MCF 10A (cell line): ENCODE results near the gene LMAN2. TPM values are rescaled to one million over a fixed set of nuclear protein-coding genes. Genes with fewer than 3 reads are reported as not detected.
"Not testable (repeated sequence)": the region's sequence is repeated elsewhere in the genome, so short reads cannot be mapped to it uniquely, and the experiment has no call there.

ENCODE experiments used
- BruUV-seq: library from RNA; stranded (reverse); fragments of 400-500 nt; replicated peaks from 2 replicates; lab custom pipeline; 2021; lab: Mats Ljungman, UMichigan
- CTCF ChIA-PET: fragments of 300-600 bp; sonication (Branson Sonifier 250); formaldehyde crosslinking; extraction: SDS; loops from one replicate; lab custom pipeline; 2021; ENCODE audit warnings: antibody characterized with exemption, inconsistent platforms; lab: Yijun Ruan, JAX
- POLR2A ChIA-PET: fragments of 300-600, 350-650 bp; sonication (Branson Sonifier 250); formaldehyde crosslinking; extraction: SDS; loops from one replicate; lab custom pipeline; 2020; ENCODE audit warnings: antibody characterized with exemption, inconsistent platforms; lab: Yijun Ruan, JAX
- DNase-seq: peaks from one replicate; pipeline ENCODE4 v3.0.0-alpha.2; 2018; ENCODE audit not compliant: unreplicated experiment
- H3K27ac Mint-ChIP-seq: one replicate; pipeline ENCODE4 v1.8.0; 2022; ENCODE audit warnings: mild to moderate bottlenecking, low read depth, mixed read lengths; ENCODE audit not compliant: unreplicated experiment
- H3K27me3 Mint-ChIP-seq: one replicate; pipeline ENCODE4 v1.8.0; 2022; ENCODE audit warnings: mixed read lengths; ENCODE audit not compliant: insufficient read depth, unreplicated experiment
- H3K36me3 Mint-ChIP-seq: one replicate; pipeline ENCODE4 v1.8.0; 2022; ENCODE audit warnings: mild to moderate bottlenecking, moderate library complexity, mixed read lengths; ENCODE audit not compliant: insufficient read depth, unreplicated experiment
- H3K4me1 Mint-ChIP-seq: one replicate; pipeline ENCODE4 v1.8.0; 2022; ENCODE audit warnings: mixed read lengths; ENCODE audit not compliant: insufficient read depth, unreplicated experiment
- H3K4me3 Mint-ChIP-seq: one replicate; pipeline ENCODE4 v1.8.0; 2022; ENCODE audit warnings: mild to moderate bottlenecking, moderate library complexity, mixed read lengths; ENCODE audit not compliant: unreplicated experiment
- H3K9me3 Mint-ChIP-seq: one replicate; pipeline ENCODE4 v1.8.0; 2022; ENCODE audit warnings: mixed read lengths; ENCODE audit not compliant: unreplicated experiment
- intact Hi-C: fragments of 100-400 bp; cut with micrococcal nuclease; formaldehyde crosslinking; loops from 2 replicates; pipeline ENCODE4 v1.14.1; 2022
- total RNA-seq: library from RNA; stranded (reverse); gene quantifications from 2 replicates; pipeline ENCODE4 v1.2.3, GENCODE V29; 2022
- TF ChIP-seq, protein P1 (sequence below): fragments of 200-600 bp; IDR thresholded peaks from one replicate; pipeline ENCODE4 v1.8.0; 2022; ENCODE audit warnings: antibody characterized with exemption, mild to moderate bottlenecking; ENCODE audit not compliant: unreplicated experiment

LMAN2 gene
- total RNA-seq, 1 experiment from 2014 or later: 221 TPM

DNA sequence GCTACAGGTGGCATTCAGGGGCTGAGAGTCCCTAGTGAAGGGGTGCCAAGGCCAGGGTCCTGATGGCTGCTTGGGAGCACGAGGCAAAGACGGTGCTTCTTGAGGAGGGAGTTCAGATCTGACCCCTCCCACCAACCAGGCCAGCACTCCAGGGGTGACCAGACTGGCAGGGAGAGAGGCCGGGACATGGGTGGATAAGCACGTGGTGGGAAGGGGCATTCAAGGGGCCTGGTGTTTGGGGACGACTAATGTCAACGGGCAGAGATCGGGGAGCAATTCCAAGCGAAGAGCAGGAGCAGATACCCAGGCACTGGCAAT is 10.8 kb upstream of the LMAN2 start:
- POLR2A ChIA-PET: interaction anchor here (0.8 to 3.2 kb wide), 4 partner anchors 8 to 42 kb away, joined by 3 to 29 read pairs (median 4); partner anchors contain the start of gene LMAN2
- H3K27me3 Mint-ChIP-seq: no peaks in the 10 kb centered on the region
- H3K27ac Mint-ChIP-seq: no peak overlapping the region
- no peaks in the 10 kb centered on the region for H3K9me3 Mint-ChIP-seq
- intact Hi-C loops: loop anchor here (2.0 kb wide), 1 partner anchor 43 kb away; no protein-coding TSS in a partner anchor
- no peak for DNase-seq
- CTCF ChIA-PET: interaction anchor here (0.6 to 4.7 kb wide), 5 partner anchors 8 to 139 kb away, joined by 3 to 21 read pairs (median 3); partner anchors contain the start of gene LMAN2
- H3K4me3 Mint-ChIP-seq: peak overlapping the region; percentile 79
- H3K36me3 Mint-ChIP-seq: no peaks in the 10 kb centered on the region
- BruUV-seq: no TSS peak
- TF ChIP-seq, protein P1, sequence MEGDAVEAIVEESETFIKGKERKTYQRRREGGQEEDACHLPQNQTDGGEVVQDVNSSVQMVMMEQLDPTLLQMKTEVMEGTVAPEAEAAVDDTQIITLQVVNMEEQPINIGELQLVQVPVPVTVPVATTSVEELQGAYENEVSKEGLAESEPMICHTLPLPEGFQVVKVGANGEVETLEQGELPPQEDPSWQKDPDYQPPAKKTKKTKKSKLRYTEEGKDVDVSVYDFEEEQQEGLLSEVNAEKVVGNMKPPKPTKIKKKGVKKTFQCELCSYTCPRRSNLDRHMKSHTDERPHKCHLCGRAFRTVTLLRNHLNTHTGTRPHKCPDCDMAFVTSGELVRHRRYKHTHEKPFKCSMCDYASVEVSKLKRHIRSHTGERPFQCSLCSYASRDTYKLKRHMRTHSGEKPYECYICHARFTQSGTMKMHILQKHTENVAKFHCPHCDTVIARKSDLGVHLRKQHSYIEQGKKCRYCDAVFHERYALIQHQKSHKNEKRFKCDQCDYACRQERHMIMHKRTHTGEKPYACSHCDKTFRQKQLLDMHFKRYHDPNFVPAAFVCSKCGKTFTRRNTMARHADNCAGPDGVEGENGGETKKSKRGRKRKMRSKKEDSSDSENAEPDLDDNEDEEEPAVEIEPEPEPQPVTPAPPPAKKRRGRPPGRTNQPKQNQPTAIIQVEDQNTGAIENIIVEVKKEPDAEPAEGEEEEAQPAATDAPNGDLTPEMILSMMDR: no peak
- H3K4me1 Mint-ChIP-seq: peaks cover 27% of the 10 kb centered on the region

DNA sequence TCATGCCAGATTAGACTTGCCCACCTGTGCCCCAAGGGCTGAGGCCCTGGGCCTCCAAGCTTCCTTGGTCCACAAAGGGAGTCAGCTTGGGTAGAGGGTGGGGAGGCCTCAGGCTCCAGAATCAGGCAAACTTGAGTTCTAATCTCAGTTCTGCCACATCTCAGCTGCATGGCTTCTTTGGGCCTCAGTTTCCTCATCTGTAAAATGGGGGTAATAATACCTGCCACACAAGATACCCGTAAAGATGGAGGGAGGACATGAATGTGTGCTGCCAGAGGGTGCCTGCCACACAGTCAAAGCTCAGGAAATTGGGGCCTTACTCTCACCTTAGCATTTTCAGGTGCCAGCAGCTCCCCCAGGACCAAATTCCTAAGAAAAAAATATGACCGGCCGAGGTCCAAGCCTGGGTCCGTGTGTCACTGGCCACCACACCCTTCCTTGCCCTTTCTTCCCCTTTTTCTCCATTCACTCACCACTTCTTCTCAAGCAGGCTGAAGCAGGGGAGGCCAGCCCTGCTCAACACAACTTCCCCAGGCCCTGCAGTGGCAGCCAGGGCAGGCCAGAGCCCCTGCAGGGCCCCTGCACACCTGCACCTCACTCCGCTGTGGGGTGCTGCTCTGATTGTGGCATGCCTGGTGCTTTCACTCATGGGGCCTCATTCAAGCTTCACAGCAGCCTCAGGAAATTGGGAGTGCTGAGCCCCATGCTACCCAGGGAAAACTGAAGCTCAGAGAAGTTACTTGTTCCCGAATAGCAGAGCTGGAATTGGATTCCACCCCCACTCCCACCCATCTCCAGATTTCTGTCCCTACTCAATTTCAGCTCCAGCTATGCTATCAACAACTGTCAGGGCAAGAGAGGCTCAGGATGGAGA is 10.2 kb upstream of the LMAN2 start:
- Mint-ChIP-seq H3K9me3 (no peaks in the 10 kb centered on the region), H3K4me3 (peak overlapping the region; percentile 79), H3K4me1 (peaks cover 27% of the 10 kb centered on the region), H3K36me3 (no peaks in the 10 kb centered on the region), H3K27ac (no peak overlapping the region), H3K27me3 (no peaks in the 10 kb centered on the region)
- intact Hi-C loops: loop anchor here (2.0 kb wide), 1 partner anchor 43 kb away; no protein-coding TSS in a partner anchor
- DNase-seq: no peak
- ChIA-PET CTCF (interaction anchor here (0.6 to 4.7 kb wide), 8 partner anchors 8 to 140 kb away, joined by 3 to 21 read pairs (median 3); partner anchors contain the start of gene LMAN2), POLR2A (interaction anchor here (0.8 to 3.2 kb wide), 4 partner anchors 9 to 43 kb away, joined by 3 to 29 read pairs (median 4); partner anchors contain the start of gene LMAN2)
- BruUV-seq: no TSS peak
- TF ChIP-seq, protein P1: no peak

DNA sequence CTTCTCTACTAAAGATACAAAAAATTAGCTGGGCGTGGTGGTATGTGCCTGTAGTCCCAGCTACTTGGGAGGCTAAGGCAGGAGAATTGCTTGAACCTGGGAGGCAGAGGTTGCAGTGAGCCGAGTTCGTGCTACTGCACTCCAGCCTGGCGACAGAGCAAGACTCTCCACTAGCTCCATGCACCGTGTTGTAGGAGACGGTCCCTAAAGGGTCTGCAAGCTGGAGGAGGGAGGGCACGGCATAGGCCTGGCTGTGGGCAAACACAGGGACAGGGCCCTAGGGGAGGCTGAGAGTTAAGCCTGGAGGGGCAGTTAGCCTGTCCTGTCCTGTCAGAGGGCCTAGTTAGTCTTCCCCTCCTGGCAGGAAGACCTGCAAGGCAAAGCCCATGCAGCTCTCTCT is 9.3 kb upstream of the LMAN2 start:
- H3K27me3 Mint-ChIP-seq, DNase-seq, H3K36me3 Mint-ChIP-seq, intact Hi-C loops, BruUV-seq, H3K9me3 Mint-ChIP-seq, H3K27ac Mint-ChIP-seq, H3K4me3 Mint-ChIP-seq: not testable (repeated sequence)
- peaks cover 27% of the 10 kb centered on the region for H3K4me1 Mint-ChIP-seq
- ChIA-PET POLR2A (interaction anchor here (0.8 to 3.2 kb wide), 2 partner anchors 9 to 13 kb away, joined by 3 to 29 read pairs; partner anchors contain the start of gene LMAN2), CTCF (interaction anchor here (0.6 to 4.7 kb wide), 8 partner anchors 9 to 161 kb away, joined by 3 to 21 read pairs (median 3); no protein-coding TSS in a partner anchor)

DNA sequence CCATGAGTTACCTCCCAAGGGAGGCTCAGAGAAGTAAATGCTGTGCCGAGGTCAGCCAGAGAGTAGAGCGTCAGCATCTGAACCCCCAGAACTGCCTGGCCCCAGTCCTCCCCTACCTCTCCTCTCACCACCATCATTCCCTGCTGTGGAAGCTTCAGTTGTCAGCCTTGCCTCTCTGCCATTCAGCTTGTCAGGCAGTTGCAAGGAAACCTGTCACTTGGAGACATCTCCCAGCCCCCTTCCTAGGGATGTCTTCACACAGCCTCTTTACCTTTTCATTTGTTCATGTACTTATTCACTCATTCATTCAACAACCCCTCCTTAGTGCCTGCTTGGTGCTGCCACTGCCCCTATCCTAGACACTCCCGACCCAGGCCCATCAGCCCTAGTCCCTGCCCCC is 8.4 kb upstream of the LMAN2 start:
- BruUV-seq: no TSS peak
- Mint-ChIP-seq H3K36me3 (no peaks in the 10 kb centered on the region), H3K27ac (no peak overlapping the region), H3K27me3 (no peaks in the 10 kb centered on the region), H3K4me3 (no peak overlapping the region), H3K9me3 (no peaks in the 10 kb centered on the region), H3K4me1 (peaks cover 27% of the 10 kb centered on the region)
- TF ChIP-seq, protein P1: no peak
- no peak for DNase-seq
- POLR2A ChIA-PET: interaction anchor here (3.2 kb wide), 1 partner anchor 8 kb away, joined by 29 read pairs; the partner anchor contains the start of gene LMAN2
- intact Hi-C loops: no loop called here
- CTCF ChIA-PET: interaction anchor here (0.8 to 4.7 kb wide), 3 partner anchors 10 to 67 kb away, joined by 3 to 21 read pairs (median 5); no protein-coding TSS in a partner anchor
